ENCODE data around the gene KLHDC7A.

Gene KLHDC7A

DNA sequence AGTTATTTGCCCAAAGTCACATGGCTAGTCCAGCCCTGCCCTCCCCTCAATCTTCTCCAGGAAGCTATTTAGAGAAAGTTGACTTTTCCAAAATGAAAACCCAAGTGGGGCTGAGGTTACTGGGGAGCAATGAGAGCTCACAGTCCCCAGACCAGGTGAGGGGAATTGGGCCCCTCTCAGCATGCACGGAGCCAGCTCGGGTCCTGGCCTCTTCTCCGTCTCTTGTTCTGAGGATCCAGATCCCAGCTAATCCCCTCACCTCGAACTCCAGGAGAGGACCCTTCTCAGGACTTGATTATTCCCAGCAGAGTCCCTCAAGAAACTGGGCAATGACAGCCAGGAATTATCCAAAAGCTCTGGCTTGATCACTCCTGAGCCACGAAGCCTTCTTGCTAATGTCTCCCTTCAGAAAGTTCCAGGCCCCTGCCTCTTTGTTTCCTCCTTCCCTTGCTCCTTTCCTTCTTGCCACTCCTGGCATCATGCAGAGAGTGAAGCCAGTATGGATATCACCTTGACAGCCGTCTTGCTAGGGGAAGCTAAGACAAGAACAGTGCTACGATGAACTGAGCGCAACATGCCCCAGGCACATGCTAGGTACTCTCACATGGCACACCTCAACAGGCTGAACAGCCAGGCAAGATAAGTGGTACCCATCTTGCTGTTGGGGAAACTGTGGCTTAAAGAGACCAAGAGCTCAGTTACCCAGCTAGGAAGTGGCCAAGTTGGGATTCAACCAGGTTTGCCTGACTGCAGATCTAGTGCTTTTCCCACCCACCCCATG lies 51.9 kb downstream of the KLHDC7A start:
- intact Hi-C loops (cut with DNase I): no loop called here
- DNase-seq: peak in 4 of 42 donors; percentile 7 to 33 (median 20)

- intact Hi-C loops (cut with DNase I): no loop called here
- peak in 2 of 42 donors; percentile 3 to 8 for DNase-seq
These were observed 52.5 kb downstream of the KLHDC7A start for GRCh38 chr1:18533259-18533658.

- DNase-seq: peak in 6 of 42 donors; percentile 3 to 22 (median 5)
- intact Hi-C loops (cut with DNase I): no loop called here
These were observed 54.1 kb downstream of the KLHDC7A start for GRCh38 chr1:18534810-18535205.
